ENCODE data around the gene BHLHE41. TPM values are rescaled to one million over a fixed set of nuclear protein-coding genes. Genes with fewer than 3 reads are reported as not detected.

BHLHE41 gene
- total and polyA plus RNA-seq, 2 of the 8 experiments (the other 6 are each of a cell fraction or from before 2014, with no cell fraction given), result 1.1 to 3.4 TPM

DNA sequence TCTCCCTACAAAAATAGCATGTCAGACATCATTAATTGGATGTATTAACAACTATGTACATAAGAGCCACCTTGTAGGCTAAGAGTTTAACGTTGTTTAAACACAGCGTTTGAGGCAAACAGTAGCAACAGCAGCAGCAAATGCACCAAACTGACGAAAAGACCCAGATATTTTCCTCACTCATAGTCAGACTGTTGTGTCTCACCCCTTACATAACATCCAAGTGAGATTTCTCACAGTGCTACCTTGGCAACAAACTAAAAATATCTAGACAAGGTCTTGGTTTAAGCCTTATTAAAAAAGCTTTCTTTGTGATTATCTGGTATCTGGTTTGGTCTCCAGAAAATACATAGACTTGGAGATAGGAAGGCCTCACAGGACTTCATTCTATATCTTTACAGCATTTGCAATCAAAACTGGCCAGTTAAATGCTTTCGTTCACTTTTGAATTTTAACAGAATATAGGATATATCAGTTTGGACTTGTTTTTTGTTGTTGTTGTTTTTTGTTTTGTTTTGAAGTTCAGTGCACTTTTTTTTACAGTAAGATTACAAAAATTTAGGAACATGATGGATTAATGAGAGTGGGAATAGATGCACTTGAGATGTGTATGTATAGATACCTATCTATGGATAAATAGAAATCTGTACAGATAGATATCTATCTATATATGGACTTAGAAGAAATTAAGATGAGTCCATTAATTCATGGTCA, 4.1 kb downstream of the BHLHE41 start:
- H4K91ac ChIP-seq (replicated peaks; ENCODE audit: insufficient read length, low read length), result no peak overlapping the region
- no peak overlapping the region for H4K8ac ChIP-seq (ENCODE audit: extremely low read depth, insufficient read depth, low read length)
- H3K27ac ChIP-seq (ENCODE audit: low read depth, low read length), result no peak overlapping the region
- no peak overlapping the region for H2BK20ac ChIP-seq (ENCODE audit: low read length)
- no peak overlapping the region for H3K56ac ChIP-seq (replicated peaks; ENCODE audit: insufficient read length, low read depth, low read length)
- FAIRE-seq (no peak), DNase-seq (ENCODE audit: low read depth in 1 of 2, low spot score in 2 of 2) (no peak)
- H4K5ac ChIP-seq (ENCODE audit: insufficient read length, low read depth, low read length), result no peak overlapping the region
- TF ChIP-seq RFX5 (IDR thresholded peaks at IDR 0.05; ENCODE audit: borderline replicate concordance, low read depth, low read length) (no peak), EGR1 (IDR thresholded peaks at IDR 0.05; ENCODE audit: borderline replicate concordance, low read depth, low read length) (no peak), SUZ12 (IDR thresholded peaks at IDR 0.05; ENCODE audit: low read length) (no peak), RXRA (IDR thresholded peaks at IDR 0.05; ENCODE audit: insufficient read depth, low read depth, low read length) (no peak), ZNF274 (IDR thresholded peaks at IDR 0.05; ENCODE audit: borderline replicate concordance, extremely low read depth, low read length) (no peak), EP300 (IDR thresholded peaks at IDR 0.05; ENCODE audit: borderline replicate concordance in 1 of 2, low read depth in 2 of 2, low read length in 2 of 2) (no peak), POLR2A (IDR thresholded peaks at IDR 0.05; ENCODE audit: control extremely low read depth in 1 of 2, low read depth in 2 of 2, low read length in 2 of 2) (no peak), CBX5 (IDR thresholded peaks at IDR 0.05; ENCODE audit: low read depth, low read length) (no peak), MAFK (IDR thresholded peaks at IDR 0.05; ENCODE audit: low read depth, low read length) (no peak)
- no peak overlapping the region for H2BK5ac ChIP-seq (ENCODE audit: low read depth, low read length)
- no peak overlapping the region for H2BK120ac ChIP-seq (replicated peaks; ENCODE audit: low read depth, low read length)
- POLR2A ChIA-PET (ENCODE audit: partially characterized antibody), result interaction anchor here (0.6 to 1.7 kb wide), 2 partner anchors 12 to 71 kb away, joined by 3 to 4 read pairs; no protein-coding TSS in a partner anchor
- H3K23ac ChIP-seq (ENCODE audit: insufficient read length), result no peak overlapping the region
- H2AK5ac ChIP-seq (ENCODE audit: low read depth, low read length), result no peak overlapping the region
- H4K20me1 ChIP-seq (replicated peaks in 1 of 2; ENCODE audit: control insufficient read depth in 1 of 2, insufficient read depth in 2 of 2, low read length in 2 of 2), result no peaks in the 10 kb centered on the region
- H3K9ac ChIP-seq (replicated peaks in 1 of 4; ENCODE audit: extremely low read depth in 1 of 4, low read depth in 3 of 4, low read length in 3 of 4), result no peak overlapping the region
- H3K9me3 ChIP-seq (ENCODE audit: insufficient read depth in 2 of 2, low read depth in 1 of 2, low read length in 1 of 2), result no peaks in the 10 kb centered on the region
- H3K4ac ChIP-seq (replicated peaks; ENCODE audit: insufficient read length, low read depth, low read length), result no peak overlapping the region
- H3K27me3 ChIP-seq (replicated peaks in 1 of 4; ENCODE audit: control insufficient read depth in 3 of 4, extremely low read depth in 1 of 4, insufficient read depth in 3 of 4, low read length in 3 of 4), result peaks cover 33 to 55% (median 47%) of the 10 kb centered on the region in 4 experiments
- no peak overlapping the region for H2BK15ac ChIP-seq (ENCODE audit: low read length)
- H2BK12ac ChIP-seq (ENCODE audit: low read depth, low read length), result no peak overlapping the region
- H3K4me2 ChIP-seq (ENCODE audit: insufficient read depth in 1 of 2, low read depth in 2 of 2, low read length in 2 of 2), result peak overlapping the region in 1 of 2 experiments; percentile 85; a peak in 1 of 4 replicates
- 81% methylated on average over 4 of the region's 4 CpGs; no CpG with 5 or more reads in 1 of the 2 experiments for WGBS, 2 experiments (ENCODE audit: extremely low coverage in 1 of 2, insufficient coverage in 1 of 2, insufficient read length in 1 of 2, insufficient replicate concordance in 2 of 2, low coverage in 1 of 2, low lambda C conversion rate in 2 of 2, missing lambda C conversion rate in 1 of 2)
- no peak overlapping the region; the same call in 1 of the 2 replicates for H3K18ac ChIP-seq (ENCODE audit: extremely low read depth, low read length)
- H2AFZ ChIP-seq (ENCODE audit: low read length), result no peak overlapping the region
- peaks cover 0 to 5% (median 0%) of the 10 kb centered on the region in 4 experiments; a peak in 1 of 8 replicates for H3K36me3 ChIP-seq (ENCODE audit: control insufficient read depth in 2 of 4, insufficient read depth in 4 of 4, low read length in 3 of 4)
- no peak overlapping the region for H3K4me3 ChIP-seq (ENCODE audit: extremely low read depth in 1 of 4, insufficient read depth in 2 of 4, low read depth in 3 of 4, low read length in 4 of 4)
- H3K79me2 ChIP-seq (ENCODE audit: control insufficient read depth in 1 of 2, insufficient read depth in 2 of 2, low read length in 2 of 2), result no peaks in the 10 kb centered on the region
- CTCF ChIA-PET (ENCODE audit: partially characterized antibody), result interaction anchor here (0.6 to 1.8 kb wide), 7 partner anchors 13 to 269 kb away, joined by 3 to 6 read pairs (median 3); no protein-coding TSS in a partner anchor
- no peak overlapping the region for H3K14ac ChIP-seq (ENCODE audit: insufficient read length)
- H3K4me1 ChIP-seq (replicated peaks in 1 of 4; ENCODE audit: control insufficient read depth in 3 of 4, insufficient read depth in 4 of 4, low read length in 3 of 4), result peaks cover 0 to 14% (median 9%) of the 10 kb centered on the region in 4 experiments; a peak in 6 of 7 replicates
- H3K79me1 ChIP-seq (ENCODE audit: low read depth, low read length), result no peaks in the 10 kb centered on the region
- peaks cover 17% of the 10 kb centered on the region; the same call in 1 of the 2 replicates for H3K23me2 ChIP-seq (ENCODE audit: low read depth, low read length)

All from H1 (cell line).